IPS-NIHi11 (cell line): ENCODE data around the gene ATP2B1.
"Not testable (repeated sequence)": the region's sequence is repeated elsewhere in the genome, so short reads cannot be mapped to it uniquely, and the experiment has no call there.

ENCODE experiments used
- DNase-seq: peaks from one replicate; pipeline ENCODE4 v3.0.0; 2012; ENCODE audit warnings: mixed read lengths, low spot score

Gene ATP2B1

GRCh38 chr12:89712706-89713105 lies 4.1 kb upstream of the ATP2B1 start:
- DNase-seq: no peak

DNA sequence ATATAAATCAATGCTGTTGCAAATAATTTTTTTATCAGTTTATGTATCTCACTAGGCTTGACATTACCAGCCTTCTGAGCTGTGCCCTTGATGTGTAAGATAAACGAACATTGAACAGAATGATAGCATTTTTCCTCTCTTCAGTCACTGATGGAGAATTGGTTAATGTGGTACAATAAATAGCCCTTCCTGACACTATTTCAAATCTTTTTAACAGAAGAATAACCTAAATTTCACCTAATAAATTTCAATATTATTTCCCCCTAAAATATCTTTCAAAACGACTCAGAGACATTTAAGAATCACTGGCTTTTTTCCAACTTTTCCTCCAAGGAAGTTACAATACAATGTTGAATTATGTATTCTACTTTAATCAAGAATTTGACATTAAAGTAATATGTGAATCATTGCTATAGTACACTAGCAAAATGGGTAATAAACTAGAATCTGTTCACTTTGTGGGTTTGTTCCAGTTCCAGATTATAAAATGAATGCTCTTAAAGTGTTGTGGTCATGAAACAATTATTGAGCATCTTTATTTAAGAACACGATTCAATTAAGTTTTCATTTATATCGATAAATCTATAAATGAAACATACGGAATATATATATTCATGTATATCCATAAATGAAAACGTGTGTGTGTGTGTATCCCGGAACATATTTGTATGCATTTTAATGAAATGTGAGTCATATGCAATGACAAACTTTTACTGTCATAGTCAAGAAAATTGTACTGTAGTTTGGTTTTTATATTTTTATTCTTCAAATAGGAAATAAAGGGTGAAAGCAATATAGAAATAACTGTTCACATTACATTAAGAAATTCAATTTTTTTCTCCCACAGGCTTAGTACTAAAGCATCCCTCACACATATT lies 2.5 kb upstream of the ATP2B1 start:
- no peak for DNase-seq

- peak; percentile 69 for DNase-seq
These were observed 1.6 kb upstream of the ATP2B1 start for GRCh38 chr12:89709995-89710872.

GRCh38 chr12:89709157-89709994 lies 738 bp upstream of the ATP2B1 start:
- peak; percentile 97 for DNase-seq

DNA sequence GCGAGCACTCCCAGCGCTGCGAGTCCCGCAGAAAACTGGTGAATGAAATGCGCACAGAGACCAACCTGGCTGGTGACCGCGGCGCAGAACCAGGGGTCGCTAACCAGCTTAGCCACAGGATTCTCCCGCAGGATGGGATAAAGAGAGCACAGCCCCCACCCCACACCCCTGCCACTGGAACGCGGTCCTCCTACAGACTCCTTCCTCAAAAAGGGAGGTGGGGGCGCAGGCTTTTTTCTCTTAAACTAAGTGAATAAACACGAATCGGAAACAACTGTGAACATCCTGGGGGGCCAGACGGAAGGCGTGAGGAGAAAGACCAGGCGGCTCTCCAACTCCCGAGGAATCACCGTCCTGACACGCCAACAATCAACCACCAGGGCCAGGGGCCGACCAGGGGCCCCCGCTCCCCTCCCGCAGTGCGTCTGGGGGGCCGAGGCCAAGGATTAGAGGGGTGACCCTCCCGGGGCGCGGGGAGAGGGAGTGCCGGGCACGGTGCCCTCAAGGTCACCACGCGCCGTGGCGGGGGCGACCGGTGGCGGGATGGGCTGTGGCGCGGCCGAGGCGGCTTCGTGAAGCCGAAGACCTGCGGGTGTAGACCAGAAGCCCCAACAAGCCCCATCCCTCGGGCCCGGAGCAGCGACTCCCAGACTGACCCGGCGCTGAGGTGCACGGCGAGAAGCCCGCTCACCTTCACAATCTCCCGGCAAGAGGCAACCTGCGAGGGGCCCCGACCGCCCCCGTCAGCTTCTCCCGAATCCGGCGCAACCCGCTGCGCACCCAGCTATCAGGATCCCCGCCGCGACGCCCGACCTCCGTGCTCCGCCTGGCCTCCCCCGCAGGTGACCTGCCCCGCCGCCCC lies 704 bp downstream of the ATP2B1 start:
- peak; percentile 46 for DNase-seq

GRCh38 chr12:89706986-89707702 lies 1.5 kb downstream of the ATP2B1 start:
- peak; percentile 11 for DNase-seq

DNA sequence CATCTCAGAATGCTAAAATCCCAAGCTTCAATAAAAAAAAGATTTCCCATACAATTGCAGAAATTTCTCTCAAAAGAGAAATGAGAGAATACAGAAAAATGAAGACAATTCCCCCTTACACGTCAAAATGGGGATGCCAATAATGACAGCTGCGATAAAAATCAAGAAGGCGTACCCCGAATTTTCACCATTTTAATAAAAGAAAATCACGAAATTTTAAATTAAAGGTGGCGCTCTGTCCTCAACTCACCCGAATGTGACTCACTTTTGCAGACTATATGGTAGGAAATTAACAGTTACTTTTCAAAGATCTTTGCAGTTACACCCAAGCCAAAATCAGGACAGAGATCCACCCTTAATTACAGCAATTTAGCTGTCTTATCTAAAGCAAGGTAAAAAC lies 2.1 kb downstream of the ATP2B1 start:
- DNase-seq: no peak

DNA sequence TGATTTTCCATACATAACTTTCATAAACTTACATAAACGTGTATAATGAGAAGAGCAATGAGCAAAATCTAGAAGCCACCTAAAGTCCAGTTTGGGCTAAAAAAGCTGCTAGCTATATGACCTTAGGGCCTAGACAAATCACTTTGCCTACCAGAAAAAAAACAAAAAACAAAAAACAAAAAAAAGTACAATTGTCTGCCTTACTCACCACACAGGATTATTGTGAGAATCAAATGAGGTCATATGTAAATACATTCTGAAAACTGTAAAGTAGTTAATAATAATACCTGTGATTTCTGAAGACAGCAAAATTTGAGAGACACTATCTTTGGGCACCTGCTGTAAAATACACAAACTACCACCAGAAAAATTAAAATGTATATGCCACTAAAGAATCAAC lies 4.2 kb downstream of the ATP2B1 start:
- no peak for DNase-seq

DNA sequence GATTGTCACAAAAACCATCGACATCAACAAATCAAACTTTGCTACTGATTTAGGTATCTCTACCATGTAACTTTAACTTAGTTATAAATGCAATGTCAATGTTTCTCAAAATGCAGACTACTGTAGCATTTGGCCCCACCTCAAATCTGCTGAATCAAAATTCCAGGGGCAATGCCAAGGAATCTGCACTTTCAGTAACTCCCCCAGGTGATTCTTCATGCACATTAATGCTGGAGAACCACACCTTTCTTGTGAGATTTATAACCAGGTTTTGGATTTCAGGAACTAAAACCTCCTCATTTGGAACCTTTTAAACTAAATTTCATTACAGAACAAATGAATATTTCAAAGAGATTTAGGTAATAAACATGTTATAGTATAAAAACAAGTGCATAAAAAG lies 4.9 kb downstream of the ATP2B1 start:
- no peak for DNase-seq

- no peak for DNase-seq
These were observed 6.1 kb downstream of the ATP2B1 start for GRCh38 chr12:89702503-89702902.

- no peak for DNase-seq
These were observed 6.9 kb downstream of the ATP2B1 start for GRCh38 chr12:89701606-89702206.

DNA sequence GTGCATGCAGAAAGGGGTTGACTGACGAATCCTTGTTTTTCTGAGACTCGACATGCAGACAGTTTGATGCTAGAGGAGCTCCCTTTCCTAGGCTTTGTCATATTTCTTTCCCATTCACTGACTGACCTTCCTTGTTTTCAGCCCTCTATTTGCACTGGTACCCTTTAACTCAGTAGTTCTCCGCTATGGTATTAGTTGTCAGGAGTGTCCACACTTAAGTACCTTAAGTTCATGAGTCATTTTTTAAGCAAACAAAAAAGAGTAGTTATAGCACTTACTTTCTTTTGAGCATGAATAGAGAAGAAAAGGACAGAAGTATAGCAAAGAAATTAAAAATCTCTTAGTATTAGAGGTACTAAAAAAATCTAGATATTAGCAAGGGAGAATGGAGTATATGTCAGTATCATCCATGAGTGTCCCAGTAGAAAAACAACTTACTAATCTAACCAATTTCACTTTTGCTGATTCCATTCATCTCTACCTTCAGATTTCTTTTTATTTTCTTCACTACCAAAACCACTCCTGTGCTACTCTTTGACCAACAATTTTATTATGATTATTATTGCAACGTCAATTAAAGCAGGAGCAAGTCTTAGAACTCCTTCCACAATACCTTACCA lies 8.3 kb downstream of the ATP2B1 start:
- DNase-seq: no peak

DNA sequence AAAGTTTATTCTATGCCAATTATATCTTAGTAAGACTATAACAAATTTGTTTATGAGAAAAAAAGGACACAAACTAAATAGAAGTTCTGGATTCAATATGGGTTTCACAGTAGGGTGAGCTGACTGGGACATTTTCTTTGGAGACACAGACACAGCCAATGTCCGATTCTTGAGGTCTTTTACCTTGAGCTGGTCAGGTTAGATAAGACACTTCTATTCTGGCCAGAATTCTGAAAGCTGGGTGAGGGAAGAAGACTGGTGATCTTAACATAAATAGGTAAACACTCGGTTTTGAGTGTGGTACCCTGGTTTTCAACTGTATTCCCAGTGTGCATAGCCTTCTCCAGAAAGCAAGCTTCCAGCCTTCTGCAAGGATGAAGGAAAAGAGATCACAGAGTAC lies 10.0 kb downstream of the ATP2B1 start:
- DNase-seq: no peak

DNA sequence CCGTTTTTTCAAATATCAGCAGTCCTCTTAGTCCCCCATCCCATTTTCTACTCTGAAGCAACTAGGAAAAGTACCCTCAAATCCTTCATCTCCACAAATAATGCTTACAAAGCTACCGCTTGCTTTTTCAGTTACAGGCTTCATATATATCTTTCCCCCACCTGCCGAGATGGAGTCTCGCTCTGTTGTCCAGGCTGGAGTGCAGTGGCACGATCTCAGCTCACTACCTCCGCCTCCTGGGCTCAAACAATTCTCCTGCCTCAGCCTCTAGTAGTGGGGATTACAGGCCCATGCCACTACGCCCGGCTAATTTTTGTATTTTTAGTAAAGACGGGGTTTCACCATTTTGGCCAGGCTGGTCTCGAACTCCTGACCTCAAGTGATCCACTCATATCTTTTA lies 10.9 kb downstream of the ATP2B1 start:
- not testable (repeated sequence) for DNase-seq

GRCh38 chr12:89697296-89697695 lies 11.3 kb downstream of the ATP2B1 start:
- DNase-seq: no peak

GRCh38 chr12:89695830-89696229 lies 12.8 kb downstream of the ATP2B1 start:
- DNase-seq: no peak

DNA sequence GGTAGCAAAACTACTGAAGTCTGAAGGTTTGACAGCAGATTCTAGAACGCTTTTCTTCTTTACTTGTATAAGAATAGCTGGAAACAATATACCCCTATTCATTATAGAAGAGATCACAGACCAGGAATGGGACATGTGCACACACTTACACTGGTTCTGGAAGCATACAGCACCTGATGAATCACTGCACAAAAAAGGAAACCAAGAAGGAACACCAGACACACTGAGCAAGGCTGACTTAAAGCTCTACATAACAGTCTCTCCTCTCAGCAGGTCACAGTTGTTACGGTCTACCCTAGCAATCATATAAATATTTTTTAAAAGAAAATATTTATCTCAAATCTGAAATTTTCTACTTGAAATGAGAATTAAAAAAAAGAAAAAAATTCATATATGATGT lies 13.5 kb downstream of the ATP2B1 start:
- DNase-seq: no peak

DNA sequence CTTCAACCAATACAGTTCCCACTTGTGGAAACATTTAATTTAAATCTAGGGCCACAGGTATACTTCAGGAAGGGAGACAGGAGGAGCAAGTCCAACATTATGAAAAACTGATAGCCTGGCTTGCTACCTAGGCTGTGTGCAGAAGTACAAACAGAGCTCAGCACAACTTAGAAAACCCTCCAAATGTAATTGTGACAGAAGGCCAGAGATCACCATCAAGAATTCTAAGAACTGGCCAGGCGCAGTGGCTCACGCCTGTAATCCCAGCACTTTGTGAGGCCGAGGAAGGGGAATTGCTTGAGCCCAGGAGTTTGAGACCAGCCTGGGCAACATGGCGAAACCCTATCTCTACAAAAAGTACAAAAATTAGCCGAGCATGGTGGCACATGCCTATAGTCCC lies 14.1 kb downstream of the ATP2B1 start:
- DNase-seq: no peak

DNA sequence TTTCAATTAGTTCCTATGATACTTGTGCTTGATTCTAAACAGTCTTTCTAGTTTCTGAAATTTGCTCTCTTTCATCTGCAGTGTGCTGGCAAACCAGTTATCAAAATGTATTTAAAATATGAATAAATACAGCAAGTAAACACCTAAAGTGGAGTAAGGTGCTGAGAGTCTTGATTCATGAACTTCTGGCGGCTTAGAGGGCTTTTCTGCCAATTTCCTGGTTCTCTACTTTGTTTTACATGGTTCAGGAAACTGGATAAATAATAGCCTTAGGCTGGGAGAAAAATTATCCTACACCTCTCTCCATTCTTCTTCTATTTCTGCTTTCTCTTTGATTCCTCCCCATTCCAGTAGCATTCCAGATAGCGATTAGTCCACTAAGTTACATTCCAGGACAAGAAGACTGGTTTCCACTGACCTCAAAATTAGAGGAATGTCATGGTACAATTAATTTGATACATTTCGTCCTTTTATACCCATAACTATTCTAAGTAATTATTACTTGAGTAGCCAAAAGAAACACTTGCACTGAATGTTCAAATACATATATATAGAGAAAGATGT lies 14.9 kb downstream of the ATP2B1 start:
- no peak for DNase-seq
